22Rv1 (cell line): ENCODE results near the gene HOXB4.

Experiments used
- H3K27ac ChIP-seq: fragments of 450-650 bp; 2 replicates; pipeline ENCODE4 v1.5.1; 2017
- CTCF ChIP-seq: fragments of 450-650 bp; IDR thresholded peaks from 2 replicates; pipeline ENCODE4 v1.5.1; 2017; ENCODE audit warnings: mild to moderate bottlenecking
- ZFX ChIP-seq: fragments of 450-650 bp; IDR thresholded peaks from 2 replicates; pipeline ENCODE4 v1.6.1; 2017; ENCODE audit warnings: antibody characterized with exemption, borderline replicate concordance

The HOXB4 gene

GRCh38 chr17:48528936-48529682 lies 49.0 kb downstream of the HOXB4 start:
- no peak overlapping the region for H3K27ac ChIP-seq
- no peak for TF ChIP-seq ZFX
- TF ChIP-seq CTCF, result no peak

GRCh38 chr17:48528153-48528935 lies 49.8 kb downstream of the HOXB4 start:
- H3K27ac ChIP-seq, result no peak overlapping the region
- no peak for TF ChIP-seq CTCF
- no peak for TF ChIP-seq ZFX

- TF ChIP-seq CTCF (no peak), ZFX (no peak)
- no peak overlapping the region for H3K27ac ChIP-seq
Observed at GRCh38 chr17:48527547-48527932, 50.6 kb downstream of the HOXB4 start.

- H3K27ac ChIP-seq, result no peak overlapping the region
- TF ChIP-seq ZFX (no peak), CTCF (no peak)
Observed at GRCh38 chr17:48526608-48527546, 51.3 kb downstream of the HOXB4 start.
